Neural crest cell (in vitro differentiated cells): ENCODE results near the gene SERGEF. TPM values are rescaled to one million over a fixed set of nuclear protein-coding genes. Genes with fewer than 3 reads are reported as not detected.
A peak's percentile ranks its signal among the peaks of the same experiment; 100 is the strongest.

ENCODE experiments used
- DNase-seq: peaks from one replicate; pipeline ENCODE4 v3.0.0; 2021; ENCODE audit warnings: low read depth, mixed read lengths, low spot score
- H3K27ac Mint-ChIP-seq: one replicate; pipeline ENCODE4 v1.8.0; 2021; ENCODE audit warnings: mild to moderate bottlenecking, mixed read lengths; ENCODE audit not compliant: unreplicated experiment
- H3K27me3 Mint-ChIP-seq: 2 replicates; pipeline ENCODE4 v1.8.0; 2021; ENCODE audit warnings: low read depth, mild to moderate bottlenecking, mixed read lengths
- H3K36me3 Mint-ChIP-seq: 2 replicates; pipeline ENCODE4 v1.8.0; 2021; ENCODE audit warnings: low read depth, mild to moderate bottlenecking, mixed read lengths
- H3K4me1 Mint-ChIP-seq: 2 replicates; pipeline ENCODE4 v1.8.0; 2021; ENCODE audit warnings: mixed read lengths
- H3K4me3 Mint-ChIP-seq: one replicate; pipeline ENCODE4 v1.8.0; 2021; ENCODE audit warnings: mild to moderate bottlenecking, mixed read lengths
- H3K9me3 Mint-ChIP-seq: 2 replicates; pipeline ENCODE4 v1.8.0; 2021; ENCODE audit warnings: mixed read lengths
- CTCF ChIP-seq: fragments of 200-600 bp; sonication (generic); conservative IDR thresholded peaks from 2 replicates; pipeline ENCODE4 v1.5.0; 2021; ENCODE audit warnings: antibody characterized with exemption, mild to moderate bottlenecking
- total RNA-seq: library from RNA; stranded (reverse); gene quantifications from 2 replicates; pipeline ENCODE4 v1.2.1, GENCODE V29; 2021

SERGEF gene
- total RNA-seq, 1 donor from 2014 or later, result 29.6 TPM

- Mint-ChIP-seq H3K4me3 (no peak overlapping the region), H3K9me3 (no peaks in the 10 kb centered on the region), H3K4me1 (peaks cover 34% of the 10 kb centered on the region), H3K36me3 (no peaks in the 10 kb centered on the region), H3K27ac (peak overlapping the region; percentile 58), H3K27me3 (no peaks in the 10 kb centered on the region)
- DNase-seq, result peak; percentile 55
- no peak for TF ChIP-seq CTCF
Observed at GRCh38 chr11:17765356-17766072, 247.3 kb downstream of the SERGEF start.

- no peaks in the 10 kb centered on the region for H3K27me3 Mint-ChIP-seq
- no peak overlapping the region for H3K4me3 Mint-ChIP-seq
- TF ChIP-seq CTCF, result no peak
- DNase-seq, result peak; percentile 14
- no peaks in the 10 kb centered on the region for H3K9me3 Mint-ChIP-seq
- no peaks in the 10 kb centered on the region for H3K36me3 Mint-ChIP-seq
- no peak overlapping the region for H3K27ac Mint-ChIP-seq
- peaks cover 27% of the 10 kb centered on the region for H3K4me1 Mint-ChIP-seq
Observed at GRCh38 chr11:17764446-17765218, 248.2 kb downstream of the SERGEF start.

- Mint-ChIP-seq H3K27ac (no peak overlapping the region), H3K27me3 (no peaks in the 10 kb centered on the region), H3K4me3 (no peak overlapping the region), H3K9me3 (no peaks in the 10 kb centered on the region), H3K4me1 (peaks cover 27% of the 10 kb centered on the region), H3K36me3 (no peaks in the 10 kb centered on the region)
- no peak for DNase-seq
- no peak for TF ChIP-seq CTCF
Observed at GRCh38 chr11:17763703-17764102, 249.1 kb downstream of the SERGEF start.

- TF ChIP-seq CTCF, result no peak
- H3K4me1 Mint-ChIP-seq, result peaks cover 27% of the 10 kb centered on the region
- no peaks in the 10 kb centered on the region for H3K36me3 Mint-ChIP-seq
Observed at GRCh38 chr11:17763244-17763643, 249.6 kb downstream of the SERGEF start.

GRCh38 chr11:17762309-17762974 is 250.4 kb downstream of the SERGEF start:
- no peak overlapping the region for H3K27ac Mint-ChIP-seq

More at GRCh38 chr11:17763244-17763643, 249.6 kb downstream of the SERGEF start:
- Mint-ChIP-seq H3K27me3 (no peaks in the 10 kb centered on the region), H3K9me3 (peaks cover 2% of the 10 kb centered on the region), H3K27ac (no peak overlapping the region), H3K4me3 (no peak overlapping the region)
- no peak for DNase-seq

More at GRCh38 chr11:17762309-17762974, 250.4 kb downstream of the SERGEF start:
- no peak for TF ChIP-seq CTCF
- Mint-ChIP-seq H3K9me3 (peaks cover 3% of the 10 kb centered on the region), H3K4me1 (peaks cover 27% of the 10 kb centered on the region), H3K27me3 (no peaks in the 10 kb centered on the region), H3K4me3 (no peak overlapping the region), H3K36me3 (no peaks in the 10 kb centered on the region)
- no peak for DNase-seq
